ENCODE data around the gene SRSF9.
A peak's percentile ranks its signal among the peaks of the same experiment; 100 is the strongest.
"Not testable (repeated sequence)": the region's sequence is repeated elsewhere in the genome, so short reads cannot be mapped to it uniquely, and the experiment has no call there.

The SRSF9 gene

GRCh38 chr12:120481022-120481767 lies 11.6 kb upstream of the SRSF9 start:
- no peak for DNase-seq

DNA sequence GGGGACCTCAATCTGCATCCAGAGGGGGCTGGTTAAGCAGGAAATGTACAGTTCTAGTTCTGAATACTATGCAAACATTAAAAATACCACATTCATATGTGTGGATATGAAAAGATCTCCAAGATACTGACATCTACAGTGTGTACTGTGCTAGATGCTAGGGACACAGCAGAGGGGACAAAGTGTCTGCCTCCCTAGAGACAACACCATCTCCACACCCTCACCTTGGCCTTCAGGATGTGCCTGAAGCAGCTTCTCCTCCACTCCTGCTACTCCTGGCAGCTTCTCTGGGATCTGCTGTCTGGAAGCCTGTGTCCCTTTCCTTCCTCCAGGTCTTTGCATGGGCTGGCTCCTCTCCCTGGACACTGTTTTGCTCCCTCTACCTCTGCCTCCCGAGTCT lies 10.7 kb upstream of the SRSF9 start:
- no peak for DNase-seq

GRCh38 chr12:120479458-120479857 lies 9.9 kb upstream of the SRSF9 start:
- no peak for DNase-seq

GRCh38 chr12:120475643-120476042 lies 6.1 kb upstream of the SRSF9 start:
- DNase-seq: no peak

DNA sequence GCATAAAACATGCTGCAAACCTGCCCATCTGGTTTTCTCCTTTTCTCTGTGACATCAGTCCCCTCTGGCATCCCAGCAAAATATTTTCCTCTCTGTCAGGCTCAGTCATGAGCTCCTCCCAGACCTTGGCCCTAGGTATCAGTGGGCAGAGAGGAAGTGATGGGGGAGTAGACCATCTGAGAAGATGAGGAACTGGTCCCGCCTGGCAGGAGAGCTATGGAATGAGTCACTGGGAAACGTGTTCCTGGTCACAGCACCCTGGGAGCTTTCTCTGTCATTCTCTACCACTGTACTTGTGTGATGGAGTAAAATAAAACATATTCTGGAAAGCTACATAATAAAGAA lies 5.0 kb upstream of the SRSF9 start:
- DNase-seq: peak; percentile 97

GRCh38 chr12:120473807-120474615 lies 4.5 kb upstream of the SRSF9 start:
- no peak for DNase-seq

DNA sequence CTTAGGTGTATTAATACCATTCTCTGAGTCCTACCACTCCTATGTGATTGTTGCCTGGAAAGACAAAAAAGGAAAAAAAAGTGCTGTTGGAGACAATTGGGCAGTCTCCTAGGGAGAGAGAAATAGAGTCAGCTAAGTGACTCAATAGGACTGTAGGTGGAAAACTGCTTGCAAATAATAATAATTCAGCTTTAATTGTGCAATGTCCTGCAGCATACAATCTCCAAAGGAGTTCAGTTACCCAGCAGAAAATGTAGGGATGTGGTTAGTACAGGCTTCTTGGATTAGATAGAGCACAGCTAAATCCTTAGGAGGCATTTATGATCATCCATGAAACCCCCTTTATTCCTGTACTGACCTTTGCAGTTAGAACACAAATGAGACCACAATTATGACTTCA lies 3.0 kb upstream of the SRSF9 start:
- DNase-seq: no peak

DNA sequence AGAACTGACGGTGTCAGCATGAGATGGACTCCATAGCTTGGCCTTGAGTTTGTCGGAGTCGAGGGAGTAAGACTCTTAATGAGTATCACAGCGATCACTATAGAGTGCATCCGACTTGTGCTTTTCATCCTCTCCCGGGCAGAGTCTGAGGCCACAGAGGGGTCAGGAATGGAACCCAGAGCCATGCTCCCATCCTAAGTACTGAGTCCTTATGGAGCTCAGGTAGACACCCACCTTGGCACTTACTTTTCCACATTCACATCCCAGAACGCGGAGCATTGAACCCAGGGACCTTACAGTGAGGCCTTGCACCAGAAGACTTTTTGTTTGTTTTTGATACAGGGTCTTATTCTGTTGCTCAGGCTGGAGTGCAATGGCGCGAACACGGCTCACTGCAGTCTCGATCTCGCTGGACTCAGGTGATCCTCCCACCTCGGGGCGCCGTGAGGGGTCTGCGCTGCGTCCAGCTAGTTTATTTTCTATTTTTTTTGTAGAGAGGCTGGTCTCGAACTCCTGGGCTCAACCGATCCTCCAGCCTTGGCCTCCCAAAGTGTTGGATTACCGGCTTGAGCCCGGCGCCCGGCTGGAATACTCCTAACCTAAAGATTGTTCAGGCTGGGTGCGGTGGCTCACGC lies 719 bp upstream of the SRSF9 start:
- no peak for DNase-seq

DNA sequence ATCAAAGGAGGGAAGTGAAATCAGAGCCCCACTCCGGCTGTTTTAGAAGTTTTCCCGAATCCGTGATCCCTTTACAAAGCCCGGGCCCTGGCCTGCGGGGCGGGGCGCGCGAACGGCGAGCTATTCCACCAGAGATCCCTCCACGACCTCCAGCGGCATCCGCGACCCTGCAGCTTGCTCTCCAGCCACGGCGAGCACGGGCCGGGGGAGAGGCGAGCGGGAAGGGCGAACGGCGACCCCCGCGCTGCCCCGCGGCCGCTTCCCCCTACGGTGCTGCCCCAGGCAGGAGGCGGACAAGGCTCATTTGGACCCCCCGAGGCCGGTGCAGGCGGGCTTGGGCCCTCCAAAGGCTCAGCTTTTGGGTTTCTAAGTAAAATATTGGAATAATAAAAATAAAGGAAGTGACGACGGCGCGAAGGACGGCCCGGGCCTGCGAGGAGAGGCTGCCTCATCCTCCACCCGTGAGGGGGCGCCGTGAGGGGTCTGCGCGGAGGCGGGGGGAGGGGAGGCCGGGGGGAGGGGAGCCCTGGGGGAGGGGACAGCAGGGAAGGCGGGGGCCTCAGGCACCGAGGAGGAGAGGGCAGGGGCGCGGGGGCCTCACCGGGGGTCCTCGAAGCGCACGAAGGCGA lies 613 bp downstream of the SRSF9 start:
- DNase-seq: no peak

DNA sequence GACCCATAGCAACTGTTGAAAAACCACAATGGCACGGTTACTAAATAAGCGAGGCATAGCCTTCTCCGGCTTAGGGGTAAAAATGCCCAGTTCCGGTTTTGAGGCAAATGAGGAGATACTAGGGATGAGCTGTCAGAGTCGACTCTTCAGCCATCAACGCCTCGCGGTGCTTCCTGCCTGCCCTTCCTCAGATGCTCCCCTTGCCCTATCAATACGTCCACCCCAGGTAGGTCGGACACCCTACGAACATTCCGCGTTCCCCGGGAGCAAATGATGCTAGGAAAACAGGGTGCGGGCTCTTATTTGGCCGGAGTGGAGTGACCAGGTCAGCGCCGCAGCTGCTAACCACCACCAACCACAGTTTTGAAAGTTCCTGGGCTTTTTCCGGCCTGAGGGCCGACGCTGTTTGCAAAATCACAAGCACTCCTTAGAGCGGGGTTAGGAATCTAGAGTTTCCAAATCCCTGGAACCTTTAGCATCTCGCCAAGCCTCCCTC lies 1.2 kb downstream of the SRSF9 start:
- peak; percentile 41 for DNase-seq

DNA sequence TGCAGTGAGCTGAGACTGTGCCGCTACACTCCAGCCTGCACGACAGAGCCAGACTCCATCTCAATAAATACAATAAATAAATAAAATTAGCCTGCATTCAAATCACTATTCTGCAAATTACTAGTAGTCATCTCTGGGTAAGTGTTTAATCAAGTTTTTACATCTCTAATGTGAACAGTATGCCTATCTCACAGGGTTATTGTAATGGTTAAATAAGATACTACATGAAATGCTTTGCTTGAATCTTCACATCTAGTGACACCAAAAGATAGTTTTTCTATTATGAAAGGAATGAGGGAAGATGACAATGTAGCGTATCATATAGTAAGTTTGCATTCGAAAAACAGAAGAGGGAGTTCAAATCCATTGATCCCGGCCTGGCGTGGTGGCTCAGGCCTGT lies 2.1 kb downstream of the SRSF9 start:
- DNase-seq: no peak

GRCh38 chr12:120466560-120467315 lies 2.8 kb downstream of the SRSF9 start:
- DNase-seq: no peak

GRCh38 chr12:120465756-120466155 lies 3.8 kb downstream of the SRSF9 start:
- no peak for DNase-seq

DNA sequence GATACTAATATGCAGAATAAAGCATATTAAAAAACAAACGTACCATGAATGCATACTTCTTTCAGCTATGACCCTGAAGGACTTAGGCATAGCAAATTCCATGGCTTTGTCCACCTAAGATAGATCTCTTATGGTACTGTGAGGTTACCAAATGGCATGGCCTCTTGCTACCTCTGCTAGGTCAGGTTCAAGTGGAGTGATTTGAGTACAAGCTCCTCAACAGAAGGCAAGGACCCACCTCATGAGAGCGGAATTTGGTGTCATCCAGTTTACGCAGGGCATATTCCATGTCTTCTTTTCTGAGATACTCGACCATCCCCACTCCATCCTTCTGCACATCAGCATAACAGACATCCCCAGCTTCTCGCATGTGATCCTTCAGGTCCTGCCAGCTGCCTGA lies 5.8 kb downstream of the SRSF9 start:
- no peak for DNase-seq

DNA sequence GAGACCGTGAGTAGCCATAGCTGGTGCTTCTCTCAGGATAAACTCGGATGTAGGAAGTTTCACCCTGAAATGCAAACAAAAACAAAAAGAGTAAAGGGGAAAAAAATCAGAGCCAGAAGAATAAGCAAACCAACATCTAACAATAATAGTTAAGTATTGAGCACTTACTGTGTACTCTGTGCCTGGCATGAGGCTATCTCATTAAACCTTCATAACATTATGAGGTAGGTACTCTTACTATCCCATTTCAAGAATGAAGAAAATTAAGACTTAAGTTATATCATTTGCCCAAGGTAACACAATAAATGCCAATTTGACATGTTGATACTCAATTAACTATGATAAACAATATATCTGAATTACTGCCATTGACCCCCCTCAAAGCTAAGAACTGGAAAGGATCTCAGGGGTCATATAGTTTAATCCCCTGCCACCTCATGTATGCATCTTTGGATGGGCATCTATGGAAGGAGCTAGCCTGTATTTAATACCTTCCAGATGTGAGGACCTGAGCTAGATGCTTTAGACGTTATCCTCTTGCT lies 7.4 kb downstream of the SRSF9 start:
- DNase-seq: no peak

DNA sequence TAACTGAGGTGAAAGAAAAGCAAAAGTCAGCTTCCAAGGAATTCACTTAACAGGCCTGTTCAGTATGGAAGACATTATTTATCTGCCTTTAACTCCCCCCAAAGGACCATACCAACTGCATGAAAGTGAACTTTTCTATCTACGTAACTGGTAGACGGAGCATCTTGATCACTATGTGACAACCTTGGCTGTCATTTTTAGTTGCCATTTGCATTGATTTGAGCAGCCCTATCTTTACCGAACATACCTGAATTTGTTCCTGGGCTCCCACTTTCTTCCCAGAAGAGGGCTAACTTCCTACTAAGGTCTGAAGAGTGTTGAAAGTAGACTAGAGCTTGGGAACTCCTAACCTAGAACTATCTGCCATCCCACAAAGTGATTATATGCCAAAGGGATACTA lies 9.4 kb downstream of the SRSF9 start:
- DNase-seq: no peak

DNA sequence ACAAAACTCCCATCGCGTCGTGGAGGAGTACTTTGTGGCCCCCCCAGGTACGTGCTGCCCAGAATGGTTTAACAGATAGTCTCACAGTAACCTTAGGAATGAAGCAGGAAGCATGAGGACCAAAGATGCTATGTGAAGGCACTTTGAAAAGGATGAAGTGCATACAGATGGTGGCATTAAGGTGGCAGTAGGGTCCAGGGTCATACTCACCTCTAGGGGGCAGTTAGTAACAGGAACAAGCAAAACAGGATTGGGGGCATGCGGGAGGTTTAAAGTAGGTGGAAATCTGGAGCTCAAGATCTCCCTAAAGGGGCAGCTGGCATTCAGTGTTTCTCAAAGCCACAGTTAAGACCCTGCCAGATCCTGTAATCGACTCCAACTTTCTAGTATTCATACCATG lies 12.4 kb downstream of the SRSF9 start:
- DNase-seq: no peak

DNA sequence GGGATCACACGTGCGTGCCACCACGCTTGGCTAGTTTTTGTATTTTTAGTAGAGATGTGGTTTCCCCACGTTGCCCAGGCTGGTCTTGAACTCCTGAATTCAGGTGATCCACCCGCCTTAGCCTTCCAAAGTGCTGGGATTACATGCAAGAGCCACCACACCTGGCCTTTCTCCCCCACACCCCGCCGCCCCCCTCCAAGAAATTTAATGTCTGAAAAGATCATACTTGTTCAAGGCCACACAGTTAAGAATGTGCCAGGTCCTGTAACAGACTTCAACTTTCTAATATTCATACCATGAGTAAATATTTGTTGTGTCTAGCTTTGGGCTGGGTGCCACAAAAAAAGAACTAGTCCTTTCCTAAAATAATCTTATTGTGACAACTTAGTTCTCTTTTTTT lies 14.2 kb downstream of the SRSF9 start:
- no peak for DNase-seq

- DNase-seq: peak; percentile 7
These were observed 15.6 kb downstream of the SRSF9 start for GRCh38 chr12:120453977-120454376.

DNA sequence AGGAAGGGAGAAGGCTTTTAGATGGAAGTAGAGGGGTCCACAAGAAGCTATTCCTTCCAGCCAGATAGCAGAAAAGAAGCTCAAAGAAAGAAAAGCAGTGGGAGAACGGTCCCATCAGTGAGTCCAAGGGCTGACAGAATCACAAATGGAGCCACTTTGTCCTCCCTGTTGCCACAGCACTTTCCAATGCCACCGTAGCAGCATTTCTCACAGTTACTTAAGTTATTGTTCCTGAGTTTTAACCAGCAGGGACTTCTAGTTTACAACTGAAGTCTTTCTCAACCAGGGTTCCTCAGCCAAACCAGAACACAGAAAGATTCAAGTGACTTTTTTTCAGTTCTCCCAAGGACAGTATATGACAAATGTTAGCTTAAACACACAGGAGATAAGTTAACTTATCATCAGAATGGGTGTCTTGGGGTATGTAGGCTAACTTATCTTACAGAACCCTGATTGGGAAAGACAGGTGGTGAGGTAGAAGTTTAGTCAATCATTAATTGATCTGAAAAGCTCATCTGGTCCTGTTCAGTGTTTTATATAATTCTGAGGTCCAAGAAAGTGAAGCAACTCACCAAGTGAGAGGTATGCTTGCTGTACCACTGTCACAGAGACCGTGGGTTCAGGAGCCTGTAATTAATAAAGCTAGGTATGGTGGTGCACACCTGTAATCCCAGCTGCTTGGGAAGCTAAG lies 16.3 kb downstream of the SRSF9 start:
- no peak for DNase-seq

- not testable (repeated sequence) for DNase-seq
These were observed 17.0 kb downstream of the SRSF9 start for GRCh38 chr12:120452524-120452923.

GRCh38 chr12:120447992-120448391 lies 21.6 kb downstream of the SRSF9 start:
- DNase-seq: no peak
